ENCODE data around the gene ECE2.

Gene ECE2

DNA sequence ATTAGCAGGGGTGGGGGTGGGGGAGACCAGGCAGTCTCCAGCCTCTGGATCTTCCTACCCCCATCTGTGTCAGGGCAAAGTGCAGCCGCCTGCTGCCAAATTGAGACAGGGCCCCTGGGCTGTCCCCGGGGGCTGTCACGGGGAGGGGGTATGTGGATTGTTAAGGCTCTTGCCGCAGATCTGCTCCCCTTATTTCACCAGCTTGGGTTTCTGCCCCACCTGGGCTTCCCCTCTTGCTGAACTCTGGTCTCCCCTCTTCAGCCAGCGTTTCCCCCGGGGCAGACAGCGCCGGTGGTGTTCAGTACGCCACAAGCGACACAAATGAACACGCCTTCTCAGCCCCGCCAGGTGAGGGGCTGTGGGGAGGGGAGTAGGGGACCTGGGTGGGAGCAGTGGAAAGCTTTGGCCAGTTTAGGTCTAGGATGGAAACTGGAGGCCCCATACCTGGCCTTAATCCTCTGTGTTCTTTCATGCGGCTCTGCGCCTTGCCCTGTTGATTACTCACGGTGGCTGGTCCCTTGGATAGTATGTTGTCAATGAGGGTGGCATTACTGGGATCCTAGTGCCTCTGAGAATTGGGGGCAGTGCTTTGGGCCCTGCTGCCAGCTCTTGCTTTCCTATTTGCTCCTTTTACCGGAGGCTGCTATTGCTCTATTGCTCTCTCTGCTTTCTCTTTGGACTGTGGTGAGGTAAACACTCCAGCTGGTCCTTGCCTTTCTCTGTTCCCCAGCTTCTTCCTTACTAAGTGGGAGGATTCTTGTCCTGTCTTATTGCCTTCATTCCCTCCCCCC lies 40.2 kb downstream of the ECE2 start:
- no peak for DNase-seq

DNA sequence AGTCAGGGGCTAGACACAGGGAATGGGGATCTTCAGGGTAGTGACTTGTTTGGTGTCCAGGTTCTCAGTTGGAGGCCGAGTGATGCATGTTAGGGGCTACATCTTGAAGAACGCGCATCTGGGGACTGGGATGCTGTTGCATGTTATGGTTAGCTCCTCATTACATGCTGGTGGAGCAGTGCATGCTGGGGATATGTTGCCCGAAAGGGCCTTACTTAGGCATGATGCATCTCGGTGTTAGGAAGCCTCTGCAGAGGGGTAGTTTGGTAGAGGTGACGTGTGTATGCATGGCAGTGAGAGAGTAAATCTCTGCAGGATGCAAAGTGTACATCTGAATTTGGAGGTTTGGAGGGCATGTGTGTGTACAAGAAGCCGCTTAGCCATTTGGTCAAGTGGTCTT lies 41.0 kb downstream of the ECE2 start:
- no peak for DNase-seq

DNA sequence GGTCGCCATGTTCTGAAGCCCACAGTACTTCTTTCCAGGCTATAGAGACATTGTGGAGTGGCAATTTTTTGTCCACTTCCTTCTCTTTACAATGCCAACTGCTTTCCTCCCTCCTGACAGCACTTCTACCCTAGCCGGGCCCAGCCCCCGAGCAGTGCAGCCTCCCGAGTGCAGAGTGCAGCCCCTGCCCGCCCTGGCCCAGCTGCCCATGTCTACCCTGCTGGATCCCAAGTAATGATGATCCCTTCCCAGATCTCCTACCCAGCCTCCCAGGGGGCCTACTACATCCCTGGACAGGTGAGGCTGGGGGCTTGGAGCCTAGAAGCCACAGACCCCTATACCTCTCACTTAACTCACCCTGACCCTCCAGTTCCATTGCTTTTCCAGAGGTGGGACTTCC lies 41.4 kb downstream of the ECE2 start:
- DNase-seq = no peak

DNA sequence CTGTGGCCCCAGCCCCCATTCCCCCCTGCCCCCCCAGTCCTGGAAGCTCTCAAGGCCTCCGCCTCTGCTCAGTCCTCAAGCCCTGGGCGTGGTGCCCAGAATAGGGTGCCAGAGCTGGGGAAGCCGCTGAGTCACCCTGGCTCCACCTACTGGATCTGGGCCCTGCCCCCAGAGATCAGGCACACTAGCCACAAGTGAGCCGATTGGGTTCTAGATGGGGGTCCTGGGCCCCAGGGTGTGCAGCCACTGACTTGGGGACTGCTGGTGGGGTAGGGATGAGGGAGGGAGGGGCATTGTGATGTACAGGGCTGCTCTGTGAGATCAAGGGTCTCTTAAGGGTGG lies 44.3 kb downstream of the ECE2 start:
- DNase-seq = no peak

DNA sequence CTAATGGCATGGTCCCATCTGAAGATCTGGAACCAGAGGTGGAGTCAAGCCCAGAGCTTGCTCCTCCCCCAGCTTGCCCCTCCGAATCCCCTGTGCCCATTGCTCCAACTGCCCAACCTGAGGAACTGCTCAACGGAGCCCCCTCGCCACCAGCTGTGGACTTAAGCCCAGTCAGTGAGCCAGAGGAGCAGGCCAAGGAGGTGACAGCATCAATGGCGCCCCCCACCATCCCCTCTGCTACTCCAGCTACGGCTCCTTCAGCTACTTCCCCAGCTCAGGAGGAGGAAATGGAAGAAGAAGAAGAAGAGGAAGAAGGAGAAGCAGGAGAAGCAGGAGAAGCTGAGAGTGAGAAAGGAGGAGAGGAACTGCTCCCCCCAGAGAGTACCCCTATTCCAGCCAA lies 45.8 kb downstream of the ECE2 start:
- DNase-seq = no peak

DNA sequence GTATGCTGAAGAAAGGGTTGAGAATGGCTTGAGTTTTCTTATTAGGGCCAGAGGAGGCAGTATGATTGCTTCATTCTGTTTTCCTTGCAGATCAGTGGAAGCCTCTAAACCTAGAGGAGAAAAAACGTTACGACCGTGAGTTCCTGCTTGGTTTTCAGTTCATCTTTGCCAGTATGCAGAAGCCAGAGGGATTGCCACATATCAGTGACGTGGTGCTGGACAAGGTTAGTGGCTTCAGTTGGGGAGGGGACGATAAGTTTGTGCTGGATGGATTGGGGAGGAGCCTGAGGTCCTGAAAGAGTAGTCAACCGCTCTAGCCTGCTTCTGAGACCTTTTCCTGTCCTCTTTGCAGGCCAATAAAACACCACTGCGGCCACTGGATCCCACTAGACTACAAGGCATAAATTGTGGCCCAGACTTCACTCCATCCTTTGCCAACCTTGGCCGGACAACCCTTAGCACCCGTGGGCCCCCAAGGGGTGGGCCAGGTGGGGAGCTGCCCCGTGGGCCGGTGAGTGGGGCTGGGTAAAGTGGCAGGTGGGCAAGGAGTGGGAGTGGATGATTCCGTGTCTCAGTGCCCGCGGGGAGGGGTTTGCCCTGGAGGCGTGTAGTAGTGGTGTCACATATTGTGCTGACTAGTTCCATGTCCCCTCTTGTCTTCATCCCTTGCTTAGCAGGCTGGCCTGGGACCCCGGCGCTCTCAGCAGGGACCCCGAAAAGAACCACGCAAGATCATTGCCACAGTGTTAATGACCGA lies 47.1 kb downstream of the ECE2 start:
- DNase-seq = no peak

DNA sequence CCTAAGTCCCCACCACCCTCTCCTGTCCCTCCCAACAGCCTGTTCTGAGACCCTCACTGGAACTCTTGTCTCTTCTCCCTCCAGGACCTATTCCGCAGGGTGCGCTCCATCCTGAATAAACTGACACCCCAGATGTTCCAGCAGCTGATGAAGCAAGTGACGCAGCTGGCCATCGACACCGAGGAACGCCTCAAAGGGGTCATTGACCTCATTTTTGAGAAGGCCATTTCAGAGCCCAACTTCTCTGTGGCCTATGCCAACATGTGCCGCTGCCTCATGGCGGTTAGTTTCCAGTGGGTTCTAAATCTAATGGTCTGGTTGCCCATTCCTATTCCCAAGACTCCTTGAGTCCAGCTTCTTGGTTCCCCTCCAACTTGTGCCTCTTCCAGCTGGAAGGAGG lies 47.9 kb downstream of the ECE2 start:
- DNase-seq = no peak

DNA sequence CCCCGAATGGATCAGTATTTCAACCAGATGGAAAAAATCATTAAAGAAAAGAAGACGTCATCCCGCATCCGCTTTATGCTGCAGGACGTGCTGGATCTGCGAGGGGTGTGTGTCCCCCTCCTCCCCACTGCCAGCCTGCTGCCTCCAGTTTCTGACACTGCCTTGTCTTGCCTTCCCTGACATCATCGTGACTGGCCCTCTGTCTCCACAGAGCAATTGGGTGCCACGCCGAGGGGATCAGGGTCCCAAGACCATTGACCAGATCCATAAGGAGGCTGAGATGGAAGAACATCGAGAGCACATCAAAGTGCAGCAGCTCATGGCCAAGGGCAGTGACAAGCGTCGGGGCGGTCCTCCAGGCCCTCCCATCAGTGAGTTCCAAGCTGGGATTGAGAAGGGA lies 49.4 kb downstream of the ECE2 start:
- no peak for DNase-seq

DNA sequence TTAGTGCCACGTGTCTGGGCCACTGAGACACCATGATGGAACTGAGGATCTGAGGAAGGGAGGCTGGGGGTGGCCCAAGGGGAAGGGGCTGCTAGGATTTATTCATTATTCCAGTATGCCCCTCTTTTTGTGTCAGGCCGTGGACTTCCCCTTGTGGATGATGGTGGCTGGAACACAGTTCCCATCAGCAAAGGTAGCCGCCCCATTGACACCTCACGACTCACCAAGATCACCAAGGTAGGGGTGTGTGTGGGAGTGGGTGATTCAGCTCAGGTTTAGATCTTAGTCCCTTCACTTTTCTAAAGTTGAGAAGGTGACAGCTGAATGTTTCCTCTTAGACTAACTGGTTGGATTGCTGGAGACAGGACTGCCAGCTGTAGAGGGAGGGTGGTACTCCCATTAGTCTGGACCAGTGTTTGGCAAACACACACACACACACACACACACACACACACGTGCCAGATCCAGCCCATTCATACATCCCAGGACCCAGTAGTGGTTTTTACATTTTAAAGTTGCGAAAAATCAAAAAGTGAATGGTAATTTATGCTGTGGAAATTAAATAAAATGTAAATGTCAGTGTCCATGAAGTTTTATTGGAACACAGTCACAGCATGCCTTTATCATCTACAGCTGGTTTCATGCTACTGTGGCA lies 50.0 kb downstream of the ECE2 start:
- no peak for DNase-seq

DNA sequence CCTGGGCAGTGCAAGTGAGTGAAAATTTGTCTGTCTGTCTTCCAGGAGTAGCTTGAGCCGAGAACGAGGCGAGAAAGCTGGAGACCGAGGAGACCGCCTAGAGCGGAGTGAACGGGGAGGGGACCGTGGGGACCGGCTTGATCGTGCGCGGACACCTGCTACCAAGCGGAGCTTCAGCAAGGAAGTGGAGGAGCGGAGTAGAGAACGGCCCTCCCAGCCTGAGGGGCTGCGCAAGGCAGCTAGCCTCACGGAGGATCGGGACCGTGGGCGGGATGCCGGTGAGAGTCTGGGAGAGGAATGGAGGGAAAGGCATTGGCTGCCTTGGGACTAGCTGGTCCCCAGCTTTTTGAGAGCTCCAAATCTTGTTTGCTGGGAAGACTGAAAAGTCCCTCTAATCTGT lies 51.3 kb downstream of the ECE2 start:
- DNase-seq = no peak

DNA sequence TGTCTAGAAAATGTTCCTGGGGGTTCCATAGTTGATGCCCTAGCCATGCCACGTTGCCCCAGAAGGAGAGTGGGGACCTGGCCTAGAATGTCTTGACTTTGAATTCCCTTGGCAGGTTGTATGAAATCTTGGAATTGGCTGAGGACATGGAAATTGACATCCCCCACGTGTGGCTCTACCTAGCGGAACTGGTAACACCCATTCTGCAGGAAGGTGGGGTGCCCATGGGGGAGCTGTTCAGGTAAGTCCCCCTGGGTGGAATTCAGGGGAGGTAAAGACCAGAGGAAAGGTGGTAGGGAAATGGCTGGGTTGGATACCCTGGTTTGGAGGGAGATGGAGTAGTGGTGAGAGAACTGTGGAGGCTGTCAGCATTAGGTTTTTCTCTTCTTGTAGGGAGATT lies 52.7 kb downstream of the ECE2 start:
- no peak for DNase-seq

DNA sequence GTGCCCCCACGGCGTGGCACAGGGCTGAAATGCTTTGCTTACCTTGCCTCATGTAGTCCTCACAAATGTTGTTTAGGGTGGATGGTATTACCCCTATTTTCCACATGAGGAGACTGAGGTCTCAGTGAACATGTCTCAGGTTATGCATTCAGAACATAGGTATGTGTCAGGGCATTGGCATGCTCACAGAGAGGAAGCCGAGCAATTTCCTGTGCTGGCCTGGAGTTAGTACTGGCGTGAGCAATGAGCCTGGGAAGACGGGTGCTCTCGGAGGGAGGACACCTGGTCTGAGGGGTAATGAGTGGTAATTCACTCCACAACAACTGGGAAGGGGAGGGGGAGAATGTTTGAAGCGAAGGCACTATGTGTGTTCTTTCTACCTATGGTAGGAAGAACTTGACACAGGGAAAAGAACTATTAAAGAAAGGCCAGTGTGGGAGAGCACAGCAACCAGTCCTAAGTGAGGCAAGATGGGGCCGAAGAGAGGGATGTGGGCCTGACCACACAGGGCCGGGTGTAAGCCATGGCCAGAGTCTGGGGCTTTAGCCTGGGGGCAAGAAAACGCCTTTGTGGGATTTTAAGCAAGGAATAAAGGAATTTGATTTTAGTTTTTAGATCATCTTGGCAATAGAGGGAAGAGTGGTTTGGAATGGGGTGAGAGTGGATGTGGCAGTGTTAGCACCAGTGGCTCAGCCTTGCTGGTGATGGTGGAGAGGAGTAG lies 56.7 kb downstream of the ECE2 start:
- peak; percentile 94 for DNase-seq

DNA sequence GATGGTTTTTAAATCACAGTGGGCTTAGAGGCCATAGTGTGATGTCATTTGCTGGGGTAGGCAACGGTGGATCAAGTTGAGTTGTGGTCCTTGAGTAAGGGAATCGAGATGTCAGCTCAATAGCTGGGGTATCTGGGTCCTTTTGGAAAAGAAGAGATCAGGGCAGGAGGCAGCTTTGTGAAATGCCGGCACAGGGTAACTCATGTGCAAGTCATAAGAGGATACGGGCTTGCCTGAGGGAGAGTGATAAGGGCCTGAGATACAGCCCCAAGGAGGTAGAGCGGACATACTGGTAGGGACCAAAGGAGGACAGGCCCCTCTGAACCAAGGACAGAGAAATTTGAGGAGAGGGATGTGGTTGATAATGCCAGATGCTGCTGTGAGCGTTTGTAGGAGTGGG lies 57.4 kb downstream of the ECE2 start:
- no peak for DNase-seq

DNA sequence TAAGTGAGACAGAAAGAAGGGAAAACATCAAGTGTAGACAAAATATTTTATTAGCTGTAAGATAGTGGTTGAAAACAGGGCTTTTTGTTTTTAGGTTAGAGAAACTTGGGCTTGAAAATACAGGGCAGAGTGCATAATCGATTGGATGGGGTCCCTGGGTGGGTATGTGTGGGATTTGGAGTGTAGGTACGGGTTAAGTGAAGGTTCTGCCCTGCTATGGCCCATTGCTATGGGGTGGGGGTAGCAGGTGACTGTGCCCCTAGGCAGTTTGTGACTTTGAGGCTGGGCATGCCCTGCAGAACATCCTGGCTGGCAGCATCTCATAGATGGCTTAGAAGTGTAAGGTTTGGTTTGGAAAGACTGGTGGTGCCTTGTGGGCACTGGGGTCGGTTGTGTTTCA lies 57.9 kb downstream of the ECE2 start:
- no peak for DNase-seq

DNA sequence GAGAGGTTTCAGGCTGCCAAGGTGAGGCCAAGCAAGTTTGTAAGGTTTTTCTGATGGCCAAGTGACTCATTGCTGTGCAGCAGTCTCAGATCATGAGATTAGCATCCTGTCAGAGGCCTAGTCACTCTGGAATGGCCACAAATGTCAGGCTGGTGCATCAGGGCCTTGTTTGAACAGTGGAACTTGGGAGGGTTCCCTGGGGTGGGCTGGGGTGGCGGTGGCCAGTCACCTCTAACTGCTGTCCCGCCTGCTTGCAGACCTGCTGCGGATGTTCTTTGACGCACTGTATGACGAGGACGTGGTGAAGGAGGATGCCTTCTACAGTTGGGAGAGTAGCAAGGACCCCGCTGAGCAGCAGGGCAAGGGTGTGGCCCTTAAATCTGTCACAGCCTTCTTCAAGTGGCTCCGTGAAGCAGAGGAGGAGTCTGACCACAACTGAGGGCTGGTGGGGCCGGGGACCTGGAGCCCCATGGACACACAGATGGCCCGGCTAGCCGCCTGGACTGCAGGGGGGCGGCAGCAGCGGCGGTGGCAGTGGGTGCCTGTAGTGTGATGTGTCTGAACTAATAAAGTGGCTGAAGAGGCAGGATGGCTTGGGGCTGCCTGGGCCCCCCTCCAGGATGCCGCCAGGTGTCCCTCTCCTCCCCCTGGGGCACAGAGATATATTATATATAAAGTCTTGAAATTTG lies 58.8 kb downstream of the ECE2 start:
- peak; percentile 88 for DNase-seq

DNA sequence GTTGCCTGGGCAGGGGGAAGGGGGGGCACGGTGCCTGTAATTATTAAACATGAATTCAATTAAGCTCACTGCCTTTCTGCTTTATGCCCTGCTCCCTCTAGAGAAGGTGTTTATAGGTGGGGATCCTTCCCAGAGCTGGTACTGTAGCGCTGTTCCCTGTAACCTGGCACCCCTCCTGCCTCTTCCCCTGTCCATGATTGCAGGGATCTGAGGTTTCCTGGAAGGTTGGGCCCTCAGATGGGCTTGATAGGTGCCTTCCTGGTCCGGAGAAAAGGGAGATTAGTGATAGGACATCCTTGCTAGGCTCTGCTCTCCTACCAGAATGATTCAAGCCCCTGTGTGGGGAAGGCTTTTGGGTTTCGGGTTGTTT lies 59.5 kb downstream of the ECE2 start:
- no peak for DNase-seq

DNA sequence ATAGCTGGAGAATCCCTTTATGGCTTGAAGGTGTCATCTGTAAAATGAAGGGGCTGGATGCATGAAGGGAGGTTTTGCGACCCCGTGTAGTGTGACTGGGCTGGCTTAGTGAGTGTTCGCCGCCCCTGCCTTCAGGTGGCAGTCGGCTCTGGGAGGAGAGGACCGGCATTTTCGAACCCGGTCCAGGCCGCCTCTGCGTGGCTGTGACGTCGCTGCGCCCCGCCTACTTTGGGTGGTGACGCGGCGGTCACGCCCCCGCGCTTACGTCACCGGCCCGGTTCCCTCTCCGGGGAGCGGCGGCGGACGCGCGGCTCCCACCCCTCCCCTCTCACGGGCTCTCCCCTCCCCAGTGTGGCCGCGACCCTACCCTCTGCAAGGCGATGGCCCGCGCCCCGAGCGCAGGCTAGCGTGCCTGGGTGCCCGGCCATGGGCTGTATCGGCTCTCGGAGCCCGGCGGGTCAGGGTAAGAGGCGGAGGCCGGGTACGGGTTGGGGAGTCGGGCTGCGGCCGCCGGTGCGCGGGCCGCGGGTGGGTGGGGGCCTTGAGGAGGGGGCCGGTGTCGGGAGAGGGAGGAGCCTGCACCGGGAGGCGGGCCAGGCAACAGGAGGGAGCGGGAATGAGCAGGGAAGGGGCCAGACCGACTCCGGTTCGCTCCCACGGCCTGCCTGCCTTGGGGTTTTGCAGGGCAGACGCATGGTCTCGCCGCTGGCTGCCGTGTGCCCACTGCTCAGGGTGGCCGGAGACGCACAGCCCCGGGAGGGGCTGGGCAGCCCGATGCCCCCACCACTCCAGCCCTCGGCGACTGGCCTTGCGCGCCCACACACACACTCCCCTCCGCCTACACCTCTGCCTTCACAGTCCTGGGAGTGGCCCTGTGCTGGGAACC lies 60.1 kb downstream of the ECE2 start:
- peak; percentile 94 for DNase-seq

DNA sequence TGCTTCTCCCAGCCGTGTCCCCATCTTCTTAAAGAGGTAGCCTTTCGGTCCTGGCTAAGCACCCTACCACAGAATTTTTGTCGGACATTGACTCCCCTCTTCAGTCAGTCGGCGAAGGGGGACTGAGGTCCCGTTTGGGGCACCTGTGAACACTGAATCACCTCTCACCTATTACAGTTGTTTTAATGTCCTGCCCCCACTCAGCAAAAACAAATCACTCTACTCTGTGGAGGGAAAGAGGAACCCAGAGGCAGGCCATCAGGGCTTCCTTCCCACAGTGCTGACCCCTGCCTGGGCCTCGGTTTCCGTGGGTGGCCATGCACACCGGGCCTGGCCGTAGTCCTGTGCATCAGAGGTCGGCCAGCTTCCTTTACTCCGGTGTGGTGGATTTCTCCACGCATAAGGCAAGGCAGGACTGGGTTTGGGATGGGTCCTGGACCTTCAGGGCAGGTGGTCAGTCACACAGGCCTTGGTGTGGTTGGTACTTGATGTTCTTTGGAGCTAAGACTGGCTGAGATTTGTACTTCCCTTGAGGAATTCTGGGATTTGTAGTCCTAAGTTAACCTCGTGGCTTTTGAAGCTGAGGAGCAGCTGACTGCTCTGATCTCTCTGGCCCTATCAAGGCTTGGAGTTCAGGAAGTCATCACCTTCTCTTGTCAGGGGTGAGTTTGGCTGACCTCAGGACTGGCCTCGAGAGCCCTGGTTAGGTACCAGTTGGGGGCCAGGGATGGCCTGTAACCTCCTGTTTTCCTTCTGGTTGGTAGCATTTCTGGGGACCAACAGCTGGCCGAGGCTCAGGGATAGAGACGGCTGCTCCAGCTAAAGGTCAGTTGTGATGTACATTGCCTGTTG lies 61.0 kb downstream of the ECE2 start:
- no peak for DNase-seq

DNA sequence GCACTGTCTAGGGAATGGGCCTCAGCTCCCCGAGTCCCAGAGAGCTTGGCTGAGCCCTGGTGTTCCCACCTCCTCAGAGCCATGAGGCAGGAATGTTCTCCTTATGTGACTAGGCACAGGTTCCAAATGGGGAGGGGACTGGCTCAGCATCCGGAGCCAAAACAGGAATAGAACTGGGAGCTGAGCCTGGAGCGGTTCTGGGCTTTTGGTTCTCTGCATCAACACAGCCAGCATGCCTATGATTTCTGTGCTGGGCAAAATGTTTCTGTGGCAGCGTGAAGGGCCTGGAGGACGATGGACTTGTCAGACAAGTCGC lies 61.5 kb downstream of the ECE2 start, which contains the start of gene FAM131A:
FAM131A (plus strand) TSS at position 202 of the 316 bp plus-strand sequence; CDS start at position 233, 31 bp downstream.
- DNase-seq = no peak

DNA sequence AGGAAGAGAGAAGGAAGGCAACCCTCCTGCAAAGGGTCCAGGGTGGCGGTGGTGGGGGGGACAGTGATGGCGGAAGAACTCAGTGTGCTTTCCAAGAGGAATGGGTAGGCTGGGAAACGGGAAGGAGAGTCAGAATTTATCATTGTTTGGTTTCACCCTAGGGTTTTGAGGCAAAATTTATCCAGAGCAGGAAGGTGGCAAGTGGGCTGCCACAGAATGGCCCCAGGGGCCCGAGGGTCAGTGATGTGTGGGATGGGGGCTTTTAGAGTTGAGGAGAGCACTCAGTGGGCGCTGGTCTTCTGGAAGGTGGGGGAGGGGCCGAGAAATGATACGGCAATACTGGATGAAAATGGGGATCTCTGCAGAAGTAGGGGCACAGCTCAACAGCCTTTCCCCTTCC lies 62.2 kb downstream of the ECE2 start:
- DNase-seq = no peak

DNA sequence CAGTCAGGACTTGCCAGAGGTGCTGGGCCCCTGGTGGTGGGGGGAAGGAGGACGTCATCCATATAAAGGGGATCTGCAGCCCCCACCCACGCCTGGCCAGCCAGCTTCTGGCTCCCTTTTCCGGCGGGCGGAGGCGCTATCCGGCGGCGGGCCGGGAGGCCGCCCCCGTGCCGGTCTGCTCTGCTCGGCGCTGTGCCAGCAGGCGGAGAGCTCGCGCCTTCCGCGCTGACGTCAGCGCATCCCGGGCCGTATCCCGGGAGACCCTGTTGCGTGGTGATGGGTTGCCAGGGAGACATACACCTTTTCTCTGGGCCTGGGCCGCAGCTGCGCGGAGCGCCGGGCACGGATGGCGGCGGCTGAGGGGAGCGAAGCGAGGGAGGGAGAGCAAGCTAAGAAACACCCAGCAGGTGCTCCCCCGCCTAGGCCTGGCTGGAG lies 62.7 kb downstream of the ECE2 start:
- DNase-seq = peak; percentile 89
